Measurements from ENCODE around the gene ZNF326.

ZNF326 gene, protein sequence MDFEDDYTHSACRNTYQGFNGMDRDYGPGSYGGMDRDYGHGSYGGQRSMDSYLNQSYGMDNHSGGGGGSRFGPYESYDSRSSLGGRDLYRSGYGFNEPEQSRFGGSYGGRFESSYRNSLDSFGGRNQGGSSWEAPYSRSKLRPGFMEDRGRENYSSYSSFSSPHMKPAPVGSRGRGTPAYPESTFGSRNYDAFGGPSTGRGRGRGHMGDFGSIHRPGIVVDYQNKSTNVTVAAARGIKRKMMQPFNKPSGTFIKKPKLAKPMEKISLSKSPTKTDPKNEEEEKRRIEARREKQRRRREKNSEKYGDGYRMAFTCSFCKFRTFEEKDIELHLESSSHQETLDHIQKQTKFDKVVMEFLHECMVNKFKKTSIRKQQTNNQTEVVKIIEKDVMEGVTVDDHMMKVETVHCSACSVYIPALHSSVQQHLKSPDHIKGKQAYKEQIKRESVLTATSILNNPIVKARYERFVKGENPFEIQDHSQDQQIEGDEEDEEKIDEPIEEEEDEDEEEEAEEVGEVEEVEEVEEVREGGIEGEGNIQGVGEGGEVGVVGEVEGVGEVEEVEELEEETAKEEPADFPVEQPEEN

DNA sequence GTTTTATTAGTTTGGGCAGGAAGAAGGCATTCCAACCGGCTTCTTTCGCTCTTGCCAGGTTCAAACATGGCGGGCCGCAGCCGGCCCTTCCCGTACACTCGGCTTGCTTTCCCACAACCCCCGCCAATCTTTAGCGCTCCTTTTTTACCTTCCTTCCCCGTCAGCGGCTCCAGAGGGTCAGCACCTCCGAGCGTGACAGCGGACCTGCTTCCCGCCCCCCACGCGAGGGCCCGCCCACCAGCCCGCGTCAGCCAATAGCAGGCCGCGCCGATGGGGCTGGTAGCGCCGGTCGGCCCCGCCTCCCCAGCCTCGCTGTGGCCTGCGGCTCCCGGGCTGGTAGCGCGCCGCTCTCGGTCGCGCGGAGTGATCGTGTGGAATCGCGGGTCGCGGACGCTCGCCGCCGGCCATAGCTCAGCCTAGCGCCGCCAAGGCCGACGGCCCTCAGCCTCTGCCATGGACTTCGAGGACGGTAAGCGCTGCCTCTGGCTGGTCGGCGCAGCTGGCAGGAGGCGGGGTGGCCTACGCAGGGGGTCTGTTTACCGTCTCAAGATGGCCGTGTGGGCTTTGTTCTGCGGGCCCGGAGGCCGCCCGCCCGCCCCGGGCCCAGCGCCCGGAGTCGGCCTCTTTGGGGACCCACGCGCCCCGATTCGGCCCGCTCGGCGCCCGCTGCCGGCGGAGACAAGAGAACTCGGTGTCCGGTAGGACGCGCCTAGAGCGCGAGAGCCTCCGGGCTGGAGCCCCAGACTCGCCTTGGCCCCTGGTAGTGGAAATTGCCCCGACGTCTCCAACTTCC, at the start of gene ZNF326:
ZNF326 (plus strand) TSS at position 306 of the 793 bp plus-strand sequence; CDS start at position 454, 148 bp downstream.
- peak; percentile 92 for DNase-seq (ENCODE audit: insufficient read length, low spot score)
- FAIRE-seq, result no peak
- TF ChIP-seq, protein P1, sequence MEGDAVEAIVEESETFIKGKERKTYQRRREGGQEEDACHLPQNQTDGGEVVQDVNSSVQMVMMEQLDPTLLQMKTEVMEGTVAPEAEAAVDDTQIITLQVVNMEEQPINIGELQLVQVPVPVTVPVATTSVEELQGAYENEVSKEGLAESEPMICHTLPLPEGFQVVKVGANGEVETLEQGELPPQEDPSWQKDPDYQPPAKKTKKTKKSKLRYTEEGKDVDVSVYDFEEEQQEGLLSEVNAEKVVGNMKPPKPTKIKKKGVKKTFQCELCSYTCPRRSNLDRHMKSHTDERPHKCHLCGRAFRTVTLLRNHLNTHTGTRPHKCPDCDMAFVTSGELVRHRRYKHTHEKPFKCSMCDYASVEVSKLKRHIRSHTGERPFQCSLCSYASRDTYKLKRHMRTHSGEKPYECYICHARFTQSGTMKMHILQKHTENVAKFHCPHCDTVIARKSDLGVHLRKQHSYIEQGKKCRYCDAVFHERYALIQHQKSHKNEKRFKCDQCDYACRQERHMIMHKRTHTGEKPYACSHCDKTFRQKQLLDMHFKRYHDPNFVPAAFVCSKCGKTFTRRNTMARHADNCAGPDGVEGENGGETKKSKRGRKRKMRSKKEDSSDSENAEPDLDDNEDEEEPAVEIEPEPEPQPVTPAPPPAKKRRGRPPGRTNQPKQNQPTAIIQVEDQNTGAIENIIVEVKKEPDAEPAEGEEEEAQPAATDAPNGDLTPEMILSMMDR (IDR thresholded peaks at IDR 0.05; ENCODE audit: insufficient read depth, missing control alignments), result no peak

GRCh38 chr1:89945852-89946476, 48.9 kb upstream of the ZNF326 start:
- FAIRE-seq (no peak), DNase-seq (ENCODE audit: insufficient read length, low spot score) (no peak)
- TF ChIP-seq, protein P1 (IDR thresholded peaks at IDR 0.05; ENCODE audit: insufficient read depth, missing control alignments), result no peak

DNA sequence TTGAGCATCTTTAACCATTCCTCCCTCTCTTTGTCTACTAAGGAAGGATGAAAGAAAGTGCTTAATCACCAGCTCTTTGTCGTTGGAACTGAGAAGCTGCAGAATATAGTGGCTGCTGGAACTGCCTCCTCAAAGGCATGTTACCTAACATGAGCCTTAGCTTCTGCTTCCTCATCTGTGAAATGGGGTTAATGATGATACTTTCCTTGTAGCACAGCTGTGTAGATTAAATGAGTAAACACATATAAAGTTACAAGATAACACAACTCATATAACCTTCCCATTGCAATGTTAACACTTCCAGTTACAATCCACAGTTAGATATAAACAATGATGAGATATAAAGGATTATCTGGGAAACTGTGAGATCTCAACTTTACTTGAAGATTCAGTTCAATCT, 48.4 kb upstream of the ZNF326 start:
- DNase-seq (ENCODE audit: insufficient read length, low spot score), result no peak
- TF ChIP-seq, protein P1 (IDR thresholded peaks at IDR 0.05; ENCODE audit: insufficient read depth, missing control alignments), result no peak
- FAIRE-seq, result no peak

DNA sequence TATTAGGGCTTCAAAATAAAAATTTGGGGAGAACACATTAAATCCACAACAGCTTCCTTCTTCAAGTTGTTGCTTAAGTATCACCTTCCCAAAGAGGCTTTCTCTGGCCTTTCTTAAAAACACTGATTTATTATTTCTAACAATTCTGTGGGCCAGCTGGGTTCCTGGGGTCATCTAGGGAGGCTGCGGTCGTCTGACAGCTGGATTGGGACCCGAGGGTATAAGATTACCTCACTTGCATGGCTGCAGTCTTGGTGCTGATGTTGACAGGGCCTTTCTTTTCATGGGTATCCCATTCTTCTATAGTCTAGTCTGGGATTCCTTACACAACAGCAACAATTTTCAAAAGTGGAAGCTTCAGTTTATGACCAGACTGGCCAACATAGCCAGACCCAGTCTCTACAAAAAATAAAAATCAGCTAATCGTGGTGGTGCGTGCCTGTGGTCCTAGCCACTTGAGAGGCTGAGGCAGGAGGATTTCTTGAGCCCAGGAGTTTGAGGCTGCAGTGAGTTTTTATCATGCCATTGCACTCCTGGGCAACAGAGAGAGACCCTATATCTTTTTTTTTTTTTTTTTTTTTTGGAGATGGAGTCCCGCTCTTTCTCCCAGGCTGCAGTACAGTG, 46.1 kb upstream of the ZNF326 start:
- no peak for FAIRE-seq
- TF ChIP-seq, protein P1 (IDR thresholded peaks at IDR 0.05; ENCODE audit: insufficient read depth, missing control alignments), result no peak
- no peak for DNase-seq (ENCODE audit: insufficient read length, low spot score)

DNA sequence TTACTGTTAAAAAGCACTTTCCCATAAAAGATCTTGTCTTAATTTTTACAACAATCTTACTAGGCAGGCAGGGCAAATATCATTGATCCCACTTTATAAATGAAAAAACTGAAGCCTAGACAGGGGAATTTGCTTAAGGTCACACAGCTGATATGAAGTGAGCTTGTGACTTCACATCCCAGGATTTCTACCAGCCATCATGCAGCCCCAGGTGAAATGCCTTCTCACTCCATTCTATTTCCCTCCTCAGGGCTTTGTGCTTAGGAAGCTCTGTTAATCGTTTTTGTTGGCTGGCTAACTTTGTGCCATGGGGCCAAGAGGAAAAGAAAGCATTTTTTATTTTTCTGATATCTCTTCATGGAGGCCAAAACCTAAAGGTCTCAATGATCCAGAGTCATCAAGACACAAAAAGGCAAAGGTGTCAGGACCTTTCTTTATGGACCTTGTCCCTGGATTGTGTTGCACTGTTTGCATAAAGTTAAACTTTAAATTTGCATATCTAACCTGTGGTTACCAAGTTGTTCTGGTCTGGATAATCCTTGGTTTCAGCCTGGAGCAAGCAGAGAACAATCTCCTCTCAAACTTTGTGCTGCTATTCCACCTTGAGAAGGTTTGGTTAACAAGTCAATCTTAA, 44.8 kb upstream of the ZNF326 start:
- FAIRE-seq, result no peak
- no peak for DNase-seq (ENCODE audit: insufficient read length, low spot score)
- TF ChIP-seq, protein P1 (IDR thresholded peaks at IDR 0.05; ENCODE audit: insufficient read depth, missing control alignments), result no peak

GRCh38 chr1:89950703-89951102, 44.2 kb upstream of the ZNF326 start:
- DNase-seq (ENCODE audit: insufficient read length, low spot score), result no peak
- TF ChIP-seq, protein P1 (IDR thresholded peaks at IDR 0.05; ENCODE audit: insufficient read depth, missing control alignments), result no peak
- FAIRE-seq, result no peak
